Fibroblast of pulmonary artery (primary cell): ENCODE results near the gene SETMAR.
"Not testable (repeated sequence)": the region's sequence is repeated elsewhere in the genome, so short reads cannot be mapped to it uniquely, and the experiment has no call there.

ENCODE experiments used
- DNase-seq: peaks from one replicate; pipeline ENCODE4 v3.0.0-alpha.2; 2010; ENCODE audit warnings: low read depth
- H3K4me3 ChIP-seq: replicated peaks from 2 replicates; pipeline ENCODE4 v1.5.1; 2011; ENCODE audit warnings: low read depth, mild to moderate bottlenecking, control low read depth, low read length, moderate library complexity
- CTCF ChIP-seq: IDR thresholded peaks from 2 replicates; pipeline ENCODE4 v1.5.1; 2011; ENCODE audit warnings: mild to moderate bottlenecking, control low read depth, low read length, inconsistent platforms; ENCODE audit errors: missing control alignments

Gene SETMAR

DNA sequence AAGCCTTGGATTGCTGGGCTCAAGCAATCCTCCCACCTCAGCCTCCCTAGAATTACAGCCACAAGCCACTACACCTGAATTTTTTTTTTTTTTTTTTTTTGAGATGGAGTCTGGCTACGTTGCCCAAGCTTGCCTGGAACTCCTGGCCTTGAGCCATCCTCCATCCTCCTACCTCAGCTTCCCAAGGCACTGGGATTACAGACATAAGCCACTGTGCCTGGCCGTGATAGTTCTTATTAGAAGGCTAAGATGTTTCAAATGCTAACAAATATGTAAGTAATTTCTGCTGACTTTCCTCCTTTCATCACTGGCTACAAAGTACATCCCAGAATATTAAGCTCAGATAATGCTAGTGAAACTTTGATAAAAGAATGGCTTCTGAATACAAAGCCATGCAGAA is 5.7 kb upstream of the SETMAR start:
- H3K4me3 ChIP-seq = no peak overlapping the region
- TF ChIP-seq CTCF = no peak
- DNase-seq = no peak

DNA sequence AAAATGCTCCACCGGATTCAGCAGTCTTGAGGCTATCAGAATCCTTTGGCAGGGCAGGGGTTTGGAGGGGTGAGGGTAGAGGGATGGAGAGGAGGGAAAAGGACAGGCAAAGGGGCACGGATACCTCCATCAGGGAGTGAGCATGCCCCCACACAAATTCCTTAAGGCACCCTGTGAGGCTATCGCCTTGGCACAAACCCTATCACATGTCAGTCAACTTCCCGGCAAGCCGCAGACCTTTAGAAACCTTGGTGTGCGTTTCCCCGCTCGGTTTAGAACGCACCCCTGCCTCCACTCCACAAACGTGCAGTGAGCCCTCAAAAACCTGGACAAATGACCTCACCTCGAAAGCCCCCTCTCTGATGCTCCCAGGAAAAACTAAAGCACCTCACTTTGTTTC is 422 bp upstream of the SETMAR start:
- H3K4me3 ChIP-seq = peak overlapping the region; percentile 81

DNA sequence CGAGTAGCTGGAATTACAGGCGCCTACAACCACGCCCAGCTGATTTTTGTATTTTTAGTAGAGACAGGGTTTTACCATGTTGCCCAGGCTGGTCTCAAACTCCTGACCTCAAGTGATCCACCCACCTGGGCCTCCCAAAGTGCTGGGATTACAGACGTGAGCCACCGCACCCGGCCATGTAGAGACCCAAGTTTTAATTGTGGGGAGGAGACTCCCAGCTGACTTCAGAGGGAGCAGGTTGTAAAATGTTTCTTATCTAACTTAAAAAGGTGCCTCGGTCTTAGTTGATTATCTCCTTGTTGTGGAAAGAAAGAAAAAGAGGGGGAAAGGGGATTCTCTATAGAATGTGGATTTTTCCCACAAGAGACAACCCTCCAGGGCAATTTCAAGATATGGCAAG is 2.0 kb downstream of the SETMAR start:
- not testable (repeated sequence) for H3K4me3 ChIP-seq, DNase-seq

More for the DNA sequence above, 422 bp upstream of the SETMAR start:
- no peak for DNase-seq
- TF ChIP-seq CTCF = no peak

DNA sequence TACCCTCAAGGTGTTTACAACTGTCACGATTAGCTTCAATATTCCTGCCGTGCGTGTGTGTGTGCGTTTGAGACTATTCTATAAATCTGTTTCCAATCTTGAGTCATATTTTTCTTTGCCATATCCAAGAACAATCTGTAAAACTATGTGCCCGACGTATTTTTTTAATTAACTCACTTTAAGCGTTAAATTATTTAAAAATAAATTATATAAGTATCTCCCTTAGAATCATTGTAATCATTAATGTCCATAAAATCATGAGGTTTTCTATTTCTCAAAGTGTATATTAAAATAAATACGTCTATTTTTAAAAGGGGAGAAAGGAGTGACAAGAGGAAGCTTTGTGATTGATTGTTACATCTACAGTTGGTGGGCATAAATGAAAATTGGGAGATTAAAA is 2.9 kb downstream of the SETMAR start:
- no peak for TF ChIP-seq CTCF
- no peak for DNase-seq
- no peak overlapping the region for H3K4me3 ChIP-seq

GRCh38 chr3:4306860-4307259 is 3.7 kb downstream of the SETMAR start:
- peak; percentile 54 for DNase-seq
- no peak for TF ChIP-seq CTCF
- no peak overlapping the region for H3K4me3 ChIP-seq

DNA sequence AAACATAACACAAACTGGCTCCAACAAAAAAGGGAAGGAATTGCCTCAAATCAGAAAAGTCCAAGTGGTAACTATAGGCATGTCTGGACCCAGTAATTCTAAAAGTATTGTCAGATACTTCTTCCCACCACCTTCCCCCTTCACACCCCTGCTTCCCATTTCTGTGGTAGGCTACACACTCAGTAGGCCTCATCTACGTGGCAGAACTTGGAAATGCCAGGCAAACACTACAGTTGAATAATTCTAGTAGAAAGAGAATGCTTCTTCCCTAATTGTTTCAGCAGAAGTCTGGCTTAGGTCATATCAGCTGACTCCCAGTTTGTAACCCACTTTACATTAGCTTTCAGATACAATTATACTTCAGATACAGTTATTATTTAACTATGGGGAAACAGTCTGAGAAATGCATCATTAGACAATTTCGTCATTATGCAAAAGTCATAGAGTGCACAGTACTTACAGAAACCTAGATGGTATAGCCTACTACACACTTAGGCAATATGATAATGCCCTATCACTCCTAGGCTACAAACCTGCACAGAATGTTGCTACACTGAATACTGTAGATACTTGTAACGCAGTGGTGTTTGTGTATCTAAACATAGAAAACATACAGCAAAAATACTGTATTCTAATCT is 6.4 kb downstream of the SETMAR start:
- DNase-seq = no peak
- no peak for TF ChIP-seq CTCF
- H3K4me3 ChIP-seq = no peak overlapping the region

DNA sequence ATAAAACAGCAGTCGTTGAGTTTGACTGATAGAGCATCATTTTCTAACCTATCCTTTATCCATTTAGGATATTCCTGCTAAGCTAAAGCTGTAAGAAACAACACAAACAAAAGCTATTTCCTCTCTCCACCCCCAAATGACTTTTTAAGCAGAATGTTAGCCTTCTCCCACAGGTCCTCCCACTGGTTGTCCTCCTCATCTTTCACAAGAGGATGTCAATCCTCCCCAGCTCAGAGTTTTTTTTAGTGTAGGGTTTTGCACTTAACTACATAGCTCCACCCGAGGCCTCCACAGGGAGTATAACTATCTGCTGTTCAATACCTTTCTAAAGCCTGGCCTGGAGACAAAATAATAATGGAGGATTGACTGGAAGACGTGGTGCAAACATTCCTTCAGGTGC is 7.8 kb downstream of the SETMAR start:
- no peak overlapping the region for H3K4me3 ChIP-seq
- peak; percentile 50 for DNase-seq
- TF ChIP-seq CTCF = no peak

DNA sequence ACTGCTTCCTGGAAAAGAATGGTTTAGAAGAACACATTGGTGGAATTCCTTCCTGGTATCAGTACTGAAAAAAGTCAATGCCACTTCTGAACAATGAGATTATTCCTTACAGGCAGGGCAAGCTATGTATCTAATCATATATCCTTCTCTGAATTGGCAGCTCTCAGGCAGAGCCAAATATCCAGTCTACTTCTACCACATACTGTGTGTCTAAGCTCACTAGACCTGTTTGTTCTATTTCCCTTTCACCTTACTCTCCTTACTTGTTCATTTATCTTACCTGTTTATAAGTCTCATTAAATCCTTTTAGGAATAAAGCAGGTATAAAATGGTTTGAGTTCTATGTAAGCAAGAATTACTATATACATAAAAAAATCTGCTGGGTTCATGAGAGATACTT is 8.3 kb downstream of the SETMAR start:
- TF ChIP-seq CTCF = no peak
- no peak overlapping the region for H3K4me3 ChIP-seq

More for the DNA sequence above, 8.3 kb downstream of the SETMAR start:
- no peak for DNase-seq
